GM10266 (cell line): Measurements from ENCODE around the gene NAV1.

Source experiments
- DNase-seq: peaks from one replicate; pipeline ENCODE4 v3.0.0; 2012; ENCODE audit errors: extremely low spot score
- CTCF ChIP-seq: IDR thresholded peaks from 2 replicates; pipeline ENCODE4 v1.5.1; 2012; ENCODE audit warnings: mild to moderate bottlenecking, low read depth; ENCODE audit not compliant: control insufficient read depth, insufficient read depth; ENCODE audit errors: missing control alignments

Gene NAV1

DNA sequence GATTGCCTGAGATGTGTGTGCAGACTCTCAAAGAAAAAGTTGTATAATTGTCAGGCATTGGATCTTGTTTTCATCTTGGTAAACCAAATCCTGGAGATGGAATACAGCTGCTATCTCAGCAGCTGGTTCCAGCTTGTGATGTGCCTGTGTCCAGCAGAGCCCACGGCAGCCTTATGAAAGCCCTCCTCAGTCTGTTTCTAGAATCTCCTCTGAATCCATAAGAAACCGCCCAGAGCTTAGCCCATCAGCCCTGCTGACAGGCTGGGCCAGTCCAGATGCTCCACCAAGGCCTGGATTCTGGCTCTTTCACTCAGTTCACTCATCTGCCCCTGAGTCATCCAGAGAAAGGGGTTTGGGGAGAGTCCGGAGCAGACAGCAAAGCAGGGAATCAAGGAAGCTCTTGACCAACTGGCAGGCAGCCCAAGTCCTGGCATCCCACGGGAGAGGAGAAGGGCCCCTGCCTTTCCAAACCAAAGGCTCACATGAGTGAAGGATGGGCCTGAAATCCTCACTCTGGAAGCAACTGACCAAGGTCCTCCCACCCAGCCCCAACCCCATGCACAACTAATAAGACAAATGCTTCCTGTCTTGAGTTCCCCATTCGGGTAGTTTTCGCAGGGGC lies 45.7 kb downstream of the NAV1 start:
- no peak for TF ChIP-seq CTCF
- no peak for DNase-seq

GRCh38 chr1:201585093-201585483 lies 46.2 kb downstream of the NAV1 start:
- TF ChIP-seq CTCF, result no peak
- DNase-seq, result no peak

- no peak for DNase-seq
- TF ChIP-seq CTCF, result no peak
Measured at GRCh38 chr1:201585901-201586300, 47.0 kb downstream of the NAV1 start.

DNA sequence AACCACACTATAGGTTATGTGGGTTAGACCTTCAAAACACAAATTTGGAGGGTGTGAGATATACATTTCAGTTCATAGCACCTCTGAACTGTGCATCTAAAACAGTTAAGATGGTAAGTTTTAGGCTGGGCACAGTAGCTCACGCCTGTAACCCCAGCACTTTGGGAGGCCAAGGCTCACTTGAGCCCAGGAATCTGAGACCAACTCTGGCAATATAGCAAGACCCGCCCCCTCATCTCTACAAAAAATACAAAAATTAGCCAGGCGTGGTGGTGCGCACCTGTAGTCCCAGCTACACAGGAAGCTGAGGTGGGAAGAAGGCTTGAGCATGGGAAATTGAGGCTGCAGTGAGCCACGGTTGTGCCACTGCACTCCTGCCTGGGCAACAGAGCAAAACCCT lies 47.9 kb downstream of the NAV1 start:
- no peak for DNase-seq
- TF ChIP-seq CTCF, result no peak

GRCh38 chr1:201587729-201588128 lies 48.8 kb downstream of the NAV1 start:
- DNase-seq, result no peak
- no peak for TF ChIP-seq CTCF
